HG03432 (cell line): ENCODE measurements around the gene LRFN3.
"Not testable (repeated sequence)": the region's sequence is repeated elsewhere in the genome, so short reads cannot be mapped to it uniquely, and the experiment has no call there.

Experiments
- ATAC-seq: cut with Tn5 transposase; IDR thresholded peaks from one replicate; pipeline ENCODE4 v1.9.1; 2021; ENCODE audit warnings: mild to moderate bottlenecking, moderate library complexity; ENCODE audit not compliant: unreplicated experiment

Gene LRFN3

DNA sequence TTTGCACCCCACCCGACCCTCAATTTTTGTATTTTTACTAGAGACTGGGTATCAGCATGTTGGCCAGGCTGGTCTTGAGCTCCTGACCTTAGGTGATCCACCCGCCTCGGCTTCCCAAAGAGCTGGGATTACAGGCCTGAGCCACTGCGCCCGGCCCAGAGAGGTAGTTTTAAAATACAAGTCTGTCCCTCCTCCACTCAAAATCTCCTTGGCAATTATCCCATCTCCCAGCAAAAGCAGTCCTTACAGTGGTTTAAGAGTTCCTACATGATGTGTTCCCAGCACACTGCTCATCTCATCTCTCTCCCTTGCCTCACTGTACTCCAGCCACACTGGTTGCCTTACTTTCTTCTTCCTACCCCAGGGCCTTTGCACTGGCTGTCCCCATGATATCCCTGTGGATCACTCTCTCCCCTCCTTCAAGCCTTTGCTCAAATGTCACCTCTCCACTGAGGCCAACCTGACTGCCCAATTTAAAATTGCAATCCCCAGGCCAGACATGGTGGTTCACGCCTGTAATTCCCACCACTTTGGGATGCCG is 24.3 kb downstream of the LRFN3 start:
- no peak for ATAC-seq

DNA sequence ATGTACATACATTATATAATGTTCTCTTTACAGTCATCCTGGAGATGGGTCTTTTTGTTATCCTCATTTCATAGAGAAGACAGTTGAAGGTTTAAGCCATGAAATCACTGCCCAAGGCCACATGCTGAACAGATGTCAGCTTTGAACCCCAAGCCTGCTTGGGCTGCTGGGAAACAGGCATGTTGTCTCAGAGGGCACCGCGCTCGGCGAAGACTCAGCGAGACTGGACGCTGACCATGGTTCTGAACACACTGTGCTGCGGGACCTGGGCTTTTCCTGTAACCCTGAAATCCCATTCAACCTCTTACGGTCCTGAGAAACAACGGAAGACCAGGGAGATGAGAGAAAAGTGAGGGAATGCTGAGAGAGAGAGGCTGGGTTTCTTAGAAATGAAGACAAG is 27.3 kb downstream of the LRFN3 start:
- no peak for ATAC-seq

DNA sequence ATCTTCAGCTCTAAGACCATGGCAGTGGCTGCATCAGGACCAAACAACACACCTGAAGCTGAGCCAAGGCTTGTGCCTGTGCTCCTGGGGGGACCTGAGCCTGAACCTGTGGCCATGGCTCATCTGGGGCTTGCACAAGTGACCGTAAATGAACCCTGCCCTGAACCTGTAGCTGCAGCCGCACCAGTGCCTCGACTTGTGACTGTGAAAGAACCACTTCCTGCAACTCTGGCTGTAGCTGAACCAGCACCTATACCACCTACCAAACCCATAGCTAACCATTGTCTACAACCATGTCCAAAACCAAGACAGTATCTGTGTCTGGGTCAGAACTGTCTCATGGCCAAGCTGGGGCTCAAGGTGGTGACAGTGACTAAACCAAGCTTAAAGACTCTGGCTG is 30.6 kb downstream of the LRFN3 start:
- ATAC-seq: no peak

DNA sequence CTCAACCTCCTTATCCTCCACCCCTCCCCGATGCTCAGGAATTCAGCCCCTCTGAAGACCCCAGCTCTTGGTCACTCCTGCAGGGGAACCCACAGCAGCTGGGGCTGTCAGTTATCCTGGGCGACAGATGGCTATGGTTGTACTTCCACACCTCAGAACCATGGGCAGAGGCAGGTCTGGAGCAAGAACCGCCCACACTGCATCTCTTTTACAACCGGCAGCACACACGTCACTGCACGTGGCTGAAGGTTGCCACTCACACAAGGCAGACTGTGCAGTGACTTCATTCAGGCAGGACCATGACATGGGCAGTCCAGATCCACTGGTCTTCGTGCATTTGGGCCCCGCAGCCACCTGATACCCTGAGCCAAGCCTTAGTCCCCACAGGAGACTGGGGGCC is 37.3 kb downstream of the LRFN3 start:
- ATAC-seq: no peak

DNA sequence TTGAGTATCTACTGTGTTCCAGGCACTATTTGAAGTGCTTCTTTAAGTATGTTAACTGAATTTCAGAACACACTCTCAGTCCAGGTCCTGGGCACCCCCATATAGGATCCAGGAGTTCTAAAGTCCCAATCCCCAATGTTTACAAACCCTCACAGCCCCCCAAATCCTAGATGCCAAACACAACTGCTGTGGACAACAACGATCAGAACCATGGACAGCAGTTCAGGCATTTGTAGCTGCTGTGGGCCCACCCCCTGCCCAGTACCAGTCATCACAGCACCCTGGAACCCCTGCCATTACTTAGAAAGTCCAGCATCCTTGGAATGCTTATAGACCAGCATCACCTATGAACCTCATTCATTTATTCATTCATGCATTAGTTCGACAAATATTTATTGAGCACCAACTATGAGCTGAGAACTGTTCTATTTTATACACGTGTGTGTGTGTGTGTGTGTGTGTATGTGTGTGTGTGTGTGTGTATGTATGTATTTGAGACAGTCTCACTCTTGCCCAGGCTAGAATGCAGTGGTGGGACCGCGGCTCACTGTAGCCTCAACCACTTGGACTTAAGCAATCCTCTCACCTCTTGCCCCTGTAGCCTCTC is 39.5 kb downstream of the LRFN3 start:
- ATAC-seq: no peak

DNA sequence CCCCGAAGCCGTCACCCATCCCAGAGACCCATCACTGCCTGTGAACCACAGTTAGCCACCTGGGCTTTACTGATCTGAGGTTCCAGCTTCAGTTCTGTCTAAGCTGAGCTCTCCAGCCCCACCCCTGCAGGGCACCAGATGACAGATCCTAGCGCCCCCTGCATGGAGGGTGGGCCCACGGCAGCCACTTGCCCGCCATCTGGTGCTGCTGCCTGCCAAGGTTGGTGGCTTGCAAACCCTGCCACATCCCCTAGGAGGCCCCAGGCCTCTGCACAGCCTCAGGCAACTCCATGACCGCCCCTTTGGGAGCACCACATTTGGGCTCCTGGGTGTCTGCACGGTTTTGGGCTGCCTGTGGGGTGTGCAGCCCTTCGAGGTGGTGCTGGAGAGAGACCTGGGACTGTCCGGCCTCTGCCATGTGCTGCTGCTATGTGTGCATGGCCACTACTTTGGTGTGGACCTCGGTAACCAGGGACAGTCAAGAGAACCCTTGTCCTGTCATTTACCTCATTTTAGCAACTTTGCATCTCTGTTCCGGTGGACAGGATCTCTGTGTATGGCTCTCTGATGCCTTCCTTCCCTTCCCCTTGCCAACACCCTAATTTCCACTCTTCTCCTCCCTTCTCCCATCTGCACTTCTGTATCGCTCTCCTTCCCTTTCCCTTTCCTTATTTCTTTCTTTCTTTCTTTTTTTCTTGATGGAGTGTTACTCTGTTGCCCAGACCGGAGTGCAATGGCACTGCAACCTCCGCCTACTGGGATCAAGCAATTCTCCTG is 41.5 kb downstream of the LRFN3 start:
- no peak for ATAC-seq

DNA sequence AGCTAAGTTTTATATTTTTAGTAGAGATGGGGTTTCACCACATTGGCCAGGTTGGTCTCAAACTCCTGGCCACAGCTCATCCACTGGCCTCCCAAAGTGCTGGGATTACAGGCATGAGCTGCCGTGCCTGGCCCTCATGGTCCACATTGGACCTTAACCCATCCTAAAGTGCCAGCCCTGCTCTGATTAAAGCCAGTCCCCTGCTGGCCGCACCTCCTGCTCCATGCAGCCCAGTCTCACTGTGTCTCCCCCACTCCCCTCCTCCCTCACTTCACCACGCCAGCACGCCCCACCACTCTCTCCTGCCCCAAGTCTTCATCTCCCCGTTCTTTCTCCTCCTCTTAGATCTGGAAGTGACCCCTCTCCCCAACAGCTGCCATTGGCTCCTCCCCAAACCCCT is 42.1 kb downstream of the LRFN3 start:
- ATAC-seq: no peak

DNA sequence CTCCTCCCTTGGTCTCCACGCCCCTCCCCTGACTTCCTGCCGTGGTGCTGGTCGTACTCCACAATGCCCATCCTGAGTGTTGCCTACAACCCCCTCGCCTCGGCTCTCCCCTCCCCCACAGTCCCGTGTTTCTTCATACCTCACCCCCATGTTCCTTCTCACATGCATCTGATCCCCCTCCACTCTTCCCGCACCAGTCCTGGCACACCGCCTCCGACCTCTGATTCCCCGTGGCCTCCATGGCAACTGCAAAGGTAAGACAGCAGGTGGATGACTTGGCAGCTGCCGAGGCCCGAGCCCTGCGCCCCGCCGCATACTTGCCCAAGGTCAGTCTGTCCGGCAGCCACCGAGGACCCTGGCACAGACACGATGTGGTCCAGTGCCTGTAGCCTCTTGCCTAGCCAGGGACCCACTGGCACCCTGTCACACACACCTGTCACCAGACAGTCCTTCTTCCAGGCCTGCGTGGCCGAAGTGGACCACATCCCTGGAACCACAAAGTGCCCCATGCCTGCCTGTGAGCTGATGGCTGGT is 42.7 kb downstream of the LRFN3 start:
- no peak for ATAC-seq

DNA sequence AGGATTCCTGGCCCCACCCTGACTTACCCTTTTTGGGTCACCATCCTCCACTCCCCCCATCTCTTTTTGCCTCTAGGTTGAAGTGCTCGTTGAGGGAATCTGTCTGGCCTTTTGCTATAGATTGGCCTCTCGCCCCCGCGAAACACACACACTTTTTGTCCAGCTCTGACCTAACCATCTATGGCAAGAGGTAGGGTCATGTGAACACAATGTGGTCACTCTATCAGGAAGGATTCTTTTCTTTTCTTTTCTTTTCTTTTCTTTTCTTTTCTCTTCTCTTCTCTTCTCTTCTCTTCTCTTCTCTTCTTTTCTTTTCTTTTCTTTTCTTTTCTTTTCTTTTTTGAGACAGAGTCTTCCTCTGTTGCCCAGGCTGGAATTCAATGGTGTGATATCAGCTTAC is 44.8 kb downstream of the LRFN3 start:
- not testable (repeated sequence) for ATAC-seq

DNA sequence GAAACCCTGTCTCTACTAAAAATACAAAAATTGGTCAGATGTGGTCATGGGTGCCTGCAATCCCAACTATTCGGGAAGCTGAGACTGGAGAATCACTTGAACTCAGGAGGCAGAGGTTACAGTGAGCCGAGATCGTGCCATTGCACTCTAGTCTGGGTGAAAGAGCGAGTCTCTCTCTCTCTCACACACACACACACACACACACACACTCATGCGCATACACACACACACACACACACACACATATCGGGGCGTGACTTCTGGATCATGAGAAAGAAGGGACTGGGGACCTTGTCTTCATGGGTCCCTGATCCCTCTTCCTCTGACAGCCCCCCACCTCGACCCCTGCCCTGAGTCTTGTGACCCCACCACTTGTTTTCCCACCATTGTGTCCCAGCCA is 47.0 kb downstream of the LRFN3 start:
- no peak for ATAC-seq

DNA sequence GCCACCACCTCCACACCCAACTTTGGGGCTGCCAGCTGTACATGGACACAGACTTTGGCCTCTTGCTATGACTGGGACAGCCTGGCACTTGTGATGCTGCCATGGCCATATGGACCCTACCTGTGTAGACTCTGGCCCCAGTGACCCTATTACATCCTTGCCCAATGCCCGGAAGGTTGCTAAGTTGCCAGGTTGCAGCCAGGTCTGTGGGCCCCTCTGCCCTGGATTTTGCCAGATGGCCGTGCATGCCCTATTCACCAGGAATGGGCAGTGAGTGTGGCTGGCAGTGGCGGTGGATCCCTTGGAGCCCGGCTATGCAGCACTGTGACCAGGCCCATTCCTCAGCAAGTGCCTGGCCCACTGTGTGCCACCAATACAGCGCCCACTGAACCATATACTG is 49.9 kb downstream of the LRFN3 start:
- no peak for ATAC-seq

DNA sequence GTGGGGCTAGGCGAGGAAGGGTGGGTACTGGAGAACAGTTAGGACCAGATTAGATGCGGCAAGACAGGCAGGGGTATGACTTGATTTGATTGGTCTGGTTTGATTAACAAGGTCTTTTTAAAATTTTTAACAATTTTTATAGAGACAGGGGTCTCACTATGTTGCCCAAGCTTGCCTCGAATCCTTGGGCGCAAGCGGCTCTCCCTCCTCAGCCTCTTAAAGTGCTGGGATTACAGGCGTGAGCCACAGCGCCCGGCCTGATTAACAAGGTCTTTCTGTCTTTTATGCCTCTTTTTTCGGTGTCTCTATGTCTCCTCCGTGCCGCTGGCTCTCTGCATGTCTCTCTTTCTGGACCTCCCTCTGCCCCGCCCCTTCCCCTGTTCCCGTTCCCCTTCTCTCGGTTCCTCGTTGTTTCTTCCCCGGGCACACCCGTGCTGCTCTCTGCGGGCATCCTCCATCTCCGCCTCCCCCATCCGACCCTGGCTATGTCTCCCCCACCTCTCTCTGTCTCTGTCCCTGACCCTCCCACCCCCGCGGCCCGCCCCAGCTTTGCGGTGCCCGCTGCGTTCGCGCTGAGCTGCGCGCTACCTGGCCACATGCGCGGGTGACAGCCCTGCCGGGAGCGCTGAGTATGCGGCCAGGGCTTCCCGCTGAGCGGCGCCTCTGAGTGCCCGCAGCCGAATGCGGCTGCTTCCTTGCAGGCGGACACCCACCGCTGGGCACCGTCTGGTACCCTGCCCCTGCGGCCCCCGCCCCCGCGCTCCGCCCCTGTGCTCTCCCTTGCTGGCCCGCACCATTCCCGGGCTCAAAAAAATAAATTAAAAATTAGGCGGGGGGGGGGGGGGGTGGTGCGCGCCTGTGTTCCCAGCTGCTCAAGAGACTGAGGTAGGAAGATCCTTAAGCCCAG is 50.7 kb downstream of the LRFN3 start:
- no peak for ATAC-seq

DNA sequence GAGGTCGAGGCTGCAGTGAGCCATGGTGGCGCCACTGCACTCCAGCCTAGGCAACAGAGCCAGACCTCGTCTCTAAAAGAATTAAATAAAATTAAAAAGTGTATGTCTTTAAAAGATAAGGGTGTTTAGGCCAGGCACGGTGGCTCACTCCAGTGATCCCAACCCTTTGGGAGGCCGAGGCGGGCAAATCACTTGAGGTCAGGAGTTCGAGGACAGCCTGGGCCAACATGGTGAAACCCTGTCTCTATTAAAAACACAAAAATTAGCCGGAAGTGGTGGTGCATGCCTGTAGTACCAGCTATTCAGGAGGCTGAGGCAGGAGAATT is 51.4 kb downstream of the LRFN3 start:
- no peak for ATAC-seq

DNA sequence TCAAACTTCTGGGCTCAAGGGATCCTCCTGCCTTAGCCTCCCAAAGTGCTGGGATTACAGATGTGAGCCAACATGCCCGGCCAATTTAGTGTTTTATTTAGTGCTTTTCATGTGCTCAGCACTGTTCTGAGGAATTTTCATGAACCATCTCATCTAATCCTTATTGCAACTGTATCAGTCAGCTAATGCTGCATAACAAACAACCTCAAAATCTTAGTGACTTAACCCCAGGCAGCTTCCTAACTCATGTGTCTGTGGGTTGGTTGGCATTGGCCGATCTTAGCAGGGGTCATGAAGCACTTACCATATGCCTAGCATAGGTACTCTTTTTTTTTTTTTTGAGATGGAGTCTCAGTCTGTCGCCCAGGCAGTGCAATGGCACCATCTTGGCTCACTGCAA is 52.6 kb downstream of the LRFN3 start:
- no peak for ATAC-seq

DNA sequence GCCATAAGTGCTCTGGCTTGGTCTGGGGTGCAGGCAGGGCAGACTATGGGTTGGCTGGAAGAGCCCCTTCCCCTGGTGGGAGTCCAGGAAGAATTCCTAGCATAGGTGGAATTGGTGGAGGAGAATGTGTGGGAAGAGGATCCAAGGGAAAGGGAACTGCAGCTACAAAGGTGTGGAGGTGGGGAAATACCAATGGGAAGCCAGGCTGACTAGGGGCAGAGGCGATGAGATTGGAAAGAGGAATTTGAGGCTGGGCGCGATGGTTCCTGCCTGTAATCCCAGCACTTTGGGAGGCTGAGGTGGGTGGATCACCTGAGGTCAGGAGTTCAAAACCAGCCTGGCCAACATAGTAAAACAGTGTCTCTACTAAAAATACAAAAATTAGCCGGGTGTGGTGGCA is 54.0 kb downstream of the LRFN3 start:
- no peak for ATAC-seq

DNA sequence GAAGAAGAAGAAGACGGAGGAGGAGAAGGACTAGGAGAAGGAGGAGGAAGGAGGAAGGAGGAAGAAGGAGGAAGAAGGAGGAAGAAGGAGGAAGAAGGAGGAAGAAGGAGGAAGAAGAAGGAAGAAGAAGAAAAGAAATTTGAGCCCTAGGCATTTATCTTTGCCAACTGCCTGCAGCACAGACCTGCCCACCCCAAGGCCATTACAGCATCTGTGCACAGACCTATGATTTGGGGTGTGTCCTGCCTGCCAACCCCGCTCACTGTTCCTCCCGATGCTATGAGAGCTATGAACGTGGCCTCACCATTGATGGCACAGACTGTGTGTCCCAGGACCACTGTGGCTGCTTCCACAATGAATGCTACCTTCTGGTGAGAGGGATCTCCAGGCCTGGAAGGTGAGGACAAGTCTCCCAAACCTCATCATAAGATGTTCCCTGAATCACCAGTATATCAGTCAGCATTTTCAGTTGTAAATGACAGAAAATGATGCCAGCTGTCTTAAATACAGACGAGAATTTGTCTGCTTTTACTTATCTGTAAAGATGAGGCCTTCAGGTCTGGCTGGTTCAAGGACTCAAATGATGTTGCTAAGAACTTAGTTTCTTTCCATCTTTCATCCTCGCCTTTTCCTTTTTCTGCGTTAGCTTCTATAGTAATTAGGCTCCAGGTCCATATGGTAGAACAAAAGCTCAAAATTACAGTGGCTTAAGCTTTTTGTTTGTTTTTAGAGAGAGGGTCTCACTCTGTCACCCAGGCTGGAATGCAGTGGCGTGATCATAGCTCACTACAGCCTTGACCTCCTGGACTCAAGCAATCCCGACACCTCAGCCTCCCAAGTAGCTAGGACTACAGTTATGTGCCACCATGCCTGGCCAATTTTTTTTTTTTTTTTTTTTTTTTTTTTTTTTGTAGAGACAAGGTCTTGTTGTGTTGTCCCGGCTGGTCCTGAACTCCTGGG is 54.9 kb downstream of the LRFN3 start:
- ATAC-seq: no peak

DNA sequence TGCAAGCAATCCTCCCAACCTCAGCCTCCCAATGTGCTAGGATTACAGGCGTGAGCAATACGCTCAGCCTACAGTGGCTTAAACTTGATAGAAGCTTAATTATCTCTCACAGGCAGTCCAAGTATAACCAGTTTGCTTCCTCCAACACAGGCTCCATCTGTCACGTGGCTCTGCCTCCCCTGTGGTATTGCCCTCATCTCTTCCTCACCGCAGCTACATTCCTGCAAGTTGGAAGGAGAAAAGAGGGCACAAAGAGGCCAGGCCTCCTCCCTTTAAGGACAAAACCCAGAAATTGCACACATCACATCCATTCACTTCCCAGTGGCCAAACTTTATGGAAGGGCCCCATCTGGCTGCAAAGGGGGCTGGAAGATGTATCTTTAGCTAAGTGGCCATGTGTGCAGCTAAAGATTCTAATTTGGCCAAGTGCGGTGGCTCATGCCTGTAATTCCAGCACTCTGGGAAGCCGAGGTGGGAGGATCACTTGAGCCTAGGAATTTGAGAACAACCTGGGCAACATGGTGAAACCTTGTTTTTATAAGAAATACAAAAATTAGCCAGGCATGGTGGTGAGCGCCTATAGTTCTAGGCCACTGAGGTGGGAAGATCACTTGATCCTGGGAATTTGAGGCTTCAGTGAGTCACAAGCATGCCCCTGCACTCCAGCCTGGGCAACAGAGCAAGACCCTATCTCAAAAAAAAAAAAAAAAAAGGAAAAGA is 55.7 kb downstream of the LRFN3 start:
- no peak for ATAC-seq

DNA sequence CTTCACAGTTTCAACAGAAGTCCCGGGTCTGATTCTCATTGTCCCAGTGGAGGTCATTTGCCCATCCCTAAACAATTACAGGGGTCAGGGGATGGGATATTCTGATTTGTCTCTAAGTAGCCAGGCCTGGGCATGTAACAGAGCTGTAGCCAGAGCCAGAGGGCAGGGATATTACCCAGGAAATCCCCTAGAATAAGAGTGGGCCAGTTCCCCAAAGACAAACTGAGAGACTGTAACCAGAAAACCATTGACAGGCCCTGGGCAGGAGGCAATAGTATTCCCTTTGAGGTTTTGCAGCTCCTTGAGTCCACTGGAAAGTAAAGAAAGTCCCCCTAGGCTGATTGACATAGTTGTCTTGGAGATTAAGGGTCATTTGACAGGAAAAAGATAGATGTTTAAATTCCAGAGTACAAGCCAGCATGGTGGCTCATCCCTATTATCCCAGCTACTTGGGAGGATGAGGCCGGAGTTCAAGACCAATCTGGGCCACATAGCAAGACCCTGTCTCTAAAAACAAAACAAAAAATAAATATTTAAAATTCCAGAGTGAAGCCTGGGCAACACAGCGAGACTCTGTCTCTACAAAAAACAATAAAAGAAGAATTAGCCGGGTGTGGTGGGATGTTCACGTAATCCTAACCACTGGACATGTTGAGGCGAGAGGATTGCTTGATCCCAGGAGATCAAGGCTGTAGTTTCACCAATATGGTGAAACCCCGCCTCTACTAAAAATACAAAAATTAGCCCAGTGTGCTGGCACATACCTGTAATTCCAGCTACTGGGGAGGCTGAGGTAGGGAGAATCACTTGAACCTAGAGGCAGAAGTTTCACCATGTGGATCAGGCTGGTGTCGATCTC is 57.0 kb downstream of the LRFN3 start:
- no peak for ATAC-seq
